SK-N-SH (cell line): ENCODE results near the gene PTPRB.

Experiments used
- CHD2 ChIP-seq: fragments of 150-350 bp; IDR thresholded peaks from 2 replicates; pipeline ENCODE4 v1.6.1; 2018; ENCODE audit warnings: low read length; ENCODE audit not compliant: partially characterized antibody
- EP300 ChIP-seq, 2 experiments: IDR thresholded peaks; 2 replicates each; pipeline versions ENCODE4 v1.4.0 to v1.6.1; 2012; ENCODE audit warnings: borderline replicate concordance in 1 of 2, low read depth in 1 of 2, low read length in 1 of 2
- GABPA ChIP-seq: IDR thresholded peaks from 2 replicates; pipeline ENCODE4 v1.4.0; 2012; ENCODE audit warnings: low read depth, mild to moderate bottlenecking
- MEF2A ChIP-seq: IDR thresholded peaks from 2 replicates; pipeline ENCODE4 v1.4.0; 2012; ENCODE audit warnings: low read depth, borderline replicate concordance
- POLR2AphosphoS5 ChIP-seq: IDR thresholded peaks from 2 replicates; pipeline ENCODE4 v1.6.1; 2012; ENCODE audit warnings: low read depth, low read length
- RAD21 ChIP-seq: IDR thresholded peaks from 2 replicates; pipeline ENCODE4 v1.6.1; 2012; ENCODE audit warnings: mild to moderate bottlenecking, low read length
- TAF1 ChIP-seq: IDR thresholded peaks from 2 replicates; pipeline ENCODE4 v1.6.1; 2012; ENCODE audit warnings: low read depth, mild to moderate bottlenecking, low read length, moderate library complexity, borderline replicate concordance
- TF ChIP-seq, protein P1 (sequence below): fragments of 200-600 bp; sonication (generic); IDR thresholded peaks from 2 replicates; pipeline ENCODE4 v1.6.1; 2017; ENCODE audit warnings: antibody characterized with exemption, mild to moderate bottlenecking, moderate library complexity
- TF ChIP-seq, protein P2 (sequence below): IDR thresholded peaks from 2 replicates; pipeline ENCODE4 v1.6.1; 2012; ENCODE audit warnings: mild to moderate bottlenecking, low read depth, low read length, moderate library complexity
- TF ChIP-seq, protein P3 (sequence below): IDR thresholded peaks from 2 replicates; pipeline ENCODE4 v1.4.0; 2012; ENCODE audit warnings: low read depth

DNA sequence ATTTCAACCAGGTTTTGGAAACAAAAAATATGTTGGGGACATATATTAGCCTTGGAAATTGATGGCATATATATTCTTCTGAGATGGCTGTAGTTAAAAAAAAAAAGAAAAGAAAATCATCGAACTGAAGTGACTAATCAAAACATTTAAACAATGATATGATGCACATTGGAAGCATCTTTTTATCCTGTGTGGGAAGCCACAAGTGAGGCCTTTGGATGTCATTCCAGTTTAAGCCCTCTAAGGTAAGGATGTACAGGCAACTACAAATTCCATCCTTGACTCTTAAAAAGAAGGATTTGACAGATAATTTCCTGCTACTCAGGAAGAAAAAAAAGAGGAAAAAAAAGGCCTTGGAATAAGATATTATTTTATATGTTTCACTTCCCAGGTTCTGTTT, 9.6 kb upstream of the PTPRB start:
- TF ChIP-seq TAF1 (no peak), RAD21 (no peak), CHD2 (no peak), POLR2AphosphoS5 (peak; percentile 74; the same call in 1 of the 2 replicates), GABPA (no peak), MEF2A (peak; percentile 62; the same call in 1 of the 2 replicates), EP300 (IDR thresholded peaks at IDR 0.05; ENCODE audit: borderline replicate concordance in 1 of 2, low read depth in 1 of 2, low read length in 1 of 2) (peak; percentile 39 to 95)
- TF ChIP-seq, protein P1, sequence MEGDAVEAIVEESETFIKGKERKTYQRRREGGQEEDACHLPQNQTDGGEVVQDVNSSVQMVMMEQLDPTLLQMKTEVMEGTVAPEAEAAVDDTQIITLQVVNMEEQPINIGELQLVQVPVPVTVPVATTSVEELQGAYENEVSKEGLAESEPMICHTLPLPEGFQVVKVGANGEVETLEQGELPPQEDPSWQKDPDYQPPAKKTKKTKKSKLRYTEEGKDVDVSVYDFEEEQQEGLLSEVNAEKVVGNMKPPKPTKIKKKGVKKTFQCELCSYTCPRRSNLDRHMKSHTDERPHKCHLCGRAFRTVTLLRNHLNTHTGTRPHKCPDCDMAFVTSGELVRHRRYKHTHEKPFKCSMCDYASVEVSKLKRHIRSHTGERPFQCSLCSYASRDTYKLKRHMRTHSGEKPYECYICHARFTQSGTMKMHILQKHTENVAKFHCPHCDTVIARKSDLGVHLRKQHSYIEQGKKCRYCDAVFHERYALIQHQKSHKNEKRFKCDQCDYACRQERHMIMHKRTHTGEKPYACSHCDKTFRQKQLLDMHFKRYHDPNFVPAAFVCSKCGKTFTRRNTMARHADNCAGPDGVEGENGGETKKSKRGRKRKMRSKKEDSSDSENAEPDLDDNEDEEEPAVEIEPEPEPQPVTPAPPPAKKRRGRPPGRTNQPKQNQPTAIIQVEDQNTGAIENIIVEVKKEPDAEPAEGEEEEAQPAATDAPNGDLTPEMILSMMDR: no peak
- TF ChIP-seq, protein P2, sequence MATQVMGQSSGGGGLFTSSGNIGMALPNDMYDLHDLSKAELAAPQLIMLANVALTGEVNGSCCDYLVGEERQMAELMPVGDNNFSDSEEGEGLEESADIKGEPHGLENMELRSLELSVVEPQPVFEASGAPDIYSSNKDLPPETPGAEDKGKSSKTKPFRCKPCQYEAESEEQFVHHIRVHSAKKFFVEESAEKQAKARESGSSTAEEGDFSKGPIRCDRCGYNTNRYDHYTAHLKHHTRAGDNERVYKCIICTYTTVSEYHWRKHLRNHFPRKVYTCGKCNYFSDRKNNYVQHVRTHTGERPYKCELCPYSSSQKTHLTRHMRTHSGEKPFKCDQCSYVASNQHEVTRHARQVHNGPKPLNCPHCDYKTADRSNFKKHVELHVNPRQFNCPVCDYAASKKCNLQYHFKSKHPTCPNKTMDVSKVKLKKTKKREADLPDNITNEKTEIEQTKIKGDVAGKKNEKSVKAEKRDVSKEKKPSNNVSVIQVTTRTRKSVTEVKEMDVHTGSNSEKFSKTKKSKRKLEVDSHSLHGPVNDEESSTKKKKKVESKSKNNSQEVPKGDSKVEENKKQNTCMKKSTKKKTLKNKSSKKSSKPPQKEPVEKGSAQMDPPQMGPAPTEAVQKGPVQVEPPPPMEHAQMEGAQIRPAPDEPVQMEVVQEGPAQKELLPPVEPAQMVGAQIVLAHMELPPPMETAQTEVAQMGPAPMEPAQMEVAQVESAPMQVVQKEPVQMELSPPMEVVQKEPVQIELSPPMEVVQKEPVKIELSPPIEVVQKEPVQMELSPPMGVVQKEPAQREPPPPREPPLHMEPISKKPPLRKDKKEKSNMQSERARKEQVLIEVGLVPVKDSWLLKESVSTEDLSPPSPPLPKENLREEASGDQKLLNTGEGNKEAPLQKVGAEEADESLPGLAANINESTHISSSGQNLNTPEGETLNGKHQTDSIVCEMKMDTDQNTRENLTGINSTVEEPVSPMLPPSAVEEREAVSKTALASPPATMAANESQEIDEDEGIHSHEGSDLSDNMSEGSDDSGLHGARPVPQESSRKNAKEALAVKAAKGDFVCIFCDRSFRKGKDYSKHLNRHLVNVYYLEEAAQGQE: no peak
- TF ChIP-seq, protein P3, sequence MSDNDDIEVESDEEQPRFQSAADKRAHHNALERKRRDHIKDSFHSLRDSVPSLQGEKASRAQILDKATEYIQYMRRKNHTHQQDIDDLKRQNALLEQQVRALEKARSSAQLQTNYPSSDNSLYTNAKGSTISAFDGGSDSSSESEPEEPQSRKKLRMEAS: peak; percentile 47; the same call in 1 of the 2 replicates
